GM19468 (cell line): ENCODE measurements around the gene HES4.
"Not testable (repeated sequence)": the region's sequence is repeated elsewhere in the genome, so short reads cannot be mapped to it uniquely, and the experiment has no call there.

Experiments used
- ATAC-seq: cut with Tn5 transposase; IDR thresholded peaks from one replicate; pipeline ENCODE4 v1.9.1; 2021; ENCODE audit warnings: mild to moderate bottlenecking, moderate library complexity, moderate number of reproducible peaks; ENCODE audit not compliant: unreplicated experiment; ENCODE audit errors: extremely low read depth

The HES4 gene

GRCh38 chr1:981491-981954, 18.4 kb downstream of the HES4 start:
- no peak for ATAC-seq

- ATAC-seq, result no peak
These were observed 19.1 kb downstream of the HES4 start for GRCh38 chr1:980602-981395.

GRCh38 chr1:980137-980571, 19.7 kb downstream of the HES4 start:
- ATAC-seq, result no peak

- ATAC-seq, result no peak
These were observed 20.2 kb downstream of the HES4 start for GRCh38 chr1:979744-980072.

- ATAC-seq, result no peak
These were observed 20.8 kb downstream of the HES4 start for GRCh38 chr1:978835-979743.

GRCh38 chr1:978069-978834, 21.6 kb downstream of the HES4 start:
- no peak for ATAC-seq

GRCh38 chr1:976791-977190, 23.1 kb downstream of the HES4 start:
- not testable (repeated sequence) for ATAC-seq

- no peak for ATAC-seq
These were observed 23.8 kb downstream of the HES4 start for GRCh38 chr1:975896-976683.

GRCh38 chr1:975365-975764, 24.5 kb downstream of the HES4 start:
- ATAC-seq, result no peak

GRCh38 chr1:974687-975328, 25.1 kb downstream of the HES4 start:
- no peak for ATAC-seq

- no peak for ATAC-seq
These were observed 25.6 kb downstream of the HES4 start for GRCh38 chr1:974293-974640.

GRCh38 chr1:973459-974292, 26.2 kb downstream of the HES4 start:
- no peak for ATAC-seq

- no peak for ATAC-seq
These were observed 27.0 kb downstream of the HES4 start for GRCh38 chr1:972726-973458.

GRCh38 chr1:971751-972506, 28.0 kb downstream of the HES4 start:
- no peak for ATAC-seq

GRCh38 chr1:970973-971730, 28.7 kb downstream of the HES4 start:
- no peak for ATAC-seq

- no peak for ATAC-seq
These were observed 29.5 kb downstream of the HES4 start for GRCh38 chr1:970242-970972.
